GM18505 (cell line): ENCODE data around the gene PXDN.
"Not testable (repeated sequence)": the region's sequence is repeated elsewhere in the genome, so short reads cannot be mapped to it uniquely, and the experiment has no call there.

Source experiments
- ATAC-seq: cut with Tn5 transposase; IDR thresholded peaks from one replicate; pipeline ENCODE4 v1.9.1; 2021; ENCODE audit not compliant: unreplicated experiment
- POLR2A ChIP-seq: IDR thresholded peaks from 4 replicates; pipeline ENCODE4 v1.6.1; 2011; ENCODE audit warnings: borderline replicate concordance; ENCODE audit not compliant: insufficient read depth, insufficient read length; ENCODE audit errors: extremely low read depth

Gene PXDN

GRCh38 chr2:1721706-1722646 lies 22.3 kb downstream of the PXDN start:
- no peak for TF ChIP-seq POLR2A
- ATAC-seq = no peak

GRCh38 chr2:1718339-1719220 lies 25.7 kb downstream of the PXDN start:
- TF ChIP-seq POLR2A = no peak
- no peak for ATAC-seq

GRCh38 chr2:1717113-1717512 lies 27.2 kb downstream of the PXDN start:
- no peak for ATAC-seq
- TF ChIP-seq POLR2A = no peak

- no peak for TF ChIP-seq POLR2A
- no peak for ATAC-seq
Observed at GRCh38 chr2:1716441-1716840, 27.9 kb downstream of the PXDN start.

GRCh38 chr2:1716014-1716305 lies 28.4 kb downstream of the PXDN start:
- not testable (repeated sequence) for ATAC-seq

GRCh38 chr2:1715184-1716013 lies 28.9 kb downstream of the PXDN start:
- TF ChIP-seq POLR2A = no peak
- no peak for ATAC-seq

- ATAC-seq = no peak
Observed at GRCh38 chr2:1714291-1715064, 29.8 kb downstream of the PXDN start.

GRCh38 chr2:1713839-1714236 lies 30.5 kb downstream of the PXDN start:
- no peak for ATAC-seq
- no peak for TF ChIP-seq POLR2A

More at GRCh38 chr2:1714291-1715064, 29.8 kb downstream of the PXDN start:
- no peak for TF ChIP-seq POLR2A

- no peak for ATAC-seq
Observed at GRCh38 chr2:1713142-1713838, 31.0 kb downstream of the PXDN start.

GRCh38 chr2:1709946-1710560 lies 34.3 kb downstream of the PXDN start:
- ATAC-seq = no peak
- TF ChIP-seq POLR2A = no peak

More at GRCh38 chr2:1713142-1713838, 31.0 kb downstream of the PXDN start:
- TF ChIP-seq POLR2A = no peak

GRCh38 chr2:1709335-1709605 lies 35.0 kb downstream of the PXDN start:
- TF ChIP-seq POLR2A = no peak
- no peak for ATAC-seq
